ENCODE data around the gene ZFP57.
A peak's percentile ranks its signal among the peaks of the same experiment; 100 is the strongest.

The ZFP57 gene

GRCh38 chr6:29652198-29652584, 28.8 kb downstream of the ZFP57 start:
- DNase-seq = no peak

GRCh38 chr6:29651413-29652197, 29.3 kb downstream of the ZFP57 start:
- no peak for DNase-seq

DNA sequence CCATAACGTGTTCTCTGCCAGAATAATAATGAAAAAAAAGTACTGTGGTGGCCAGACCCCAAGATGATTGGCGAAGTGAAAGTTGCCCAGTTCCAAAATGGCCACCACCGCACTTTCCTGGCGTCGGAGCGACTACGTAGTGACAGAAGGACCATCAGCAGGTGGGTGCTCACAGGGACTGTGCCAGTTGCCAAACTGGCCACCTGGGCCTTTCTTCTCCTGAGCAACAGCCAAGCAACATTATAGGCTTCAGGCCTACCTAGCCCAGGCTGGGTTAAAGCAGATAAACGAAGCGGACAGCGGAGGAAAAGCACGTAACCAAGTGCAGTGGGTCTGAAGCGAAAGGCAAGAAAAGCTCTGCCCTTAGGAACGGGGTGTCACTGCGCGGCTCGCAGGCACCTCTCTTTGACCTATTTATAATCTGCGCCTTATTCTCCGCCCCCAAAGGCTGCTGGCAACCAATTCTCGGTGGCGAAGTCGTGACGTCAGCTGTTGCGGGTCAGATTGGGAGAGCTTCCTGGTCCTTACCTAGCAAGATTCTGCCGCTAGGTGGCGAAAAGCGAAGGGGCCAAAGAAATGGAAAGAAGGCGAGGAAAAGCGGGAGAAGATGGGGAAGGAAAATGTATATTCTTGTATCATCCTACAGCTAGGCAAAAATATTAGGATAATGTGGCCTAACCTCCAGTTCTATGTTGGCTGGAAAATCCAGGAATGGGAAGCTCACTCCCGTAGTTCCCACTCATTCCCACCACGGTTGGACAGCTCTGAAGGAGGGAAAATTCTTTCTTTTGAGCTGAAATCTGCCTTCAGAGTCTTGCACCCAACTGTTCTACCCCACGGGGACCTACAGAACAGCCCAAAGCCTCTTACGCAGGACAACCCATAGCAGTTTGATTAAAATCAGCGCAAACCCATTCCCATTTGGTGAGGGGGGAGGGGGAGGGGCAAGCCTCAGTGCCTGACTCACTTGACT, 31.0 kb downstream of the ZFP57 start:
- peak; percentile 97 for DNase-seq

DNA sequence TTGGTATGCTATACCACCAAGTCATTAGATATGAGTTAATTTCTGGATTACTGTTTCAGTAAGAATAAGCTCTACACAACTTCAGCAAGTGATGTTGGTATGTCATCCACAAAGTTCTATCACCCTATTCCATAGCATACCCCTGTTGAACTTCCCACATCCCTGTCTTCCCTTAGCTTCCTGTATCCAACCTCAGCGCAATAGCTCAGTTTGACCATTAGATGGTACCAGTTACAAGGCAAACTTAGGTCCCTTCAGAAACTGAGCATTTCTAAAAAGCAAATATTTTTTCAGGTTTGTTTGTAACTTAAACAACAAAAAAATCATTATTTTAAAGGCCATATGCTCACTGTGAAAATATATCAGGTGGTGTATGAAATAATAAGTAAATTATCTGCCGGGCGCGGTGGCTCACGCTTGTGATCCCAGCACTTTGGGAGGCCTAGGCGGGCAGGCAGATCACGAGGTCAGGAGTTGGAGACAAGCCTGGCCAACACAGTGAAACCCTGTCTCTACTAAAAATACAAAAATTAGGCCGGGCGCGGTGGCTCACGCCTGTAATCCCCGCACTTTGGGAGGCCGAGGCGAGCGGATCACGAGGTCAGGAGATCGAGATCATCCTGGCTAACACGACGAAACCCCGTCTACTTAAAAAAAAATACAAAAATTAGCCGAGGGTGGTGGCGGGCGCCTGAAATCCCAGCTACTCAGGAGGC, 32.9 kb downstream of the ZFP57 start:
- DNase-seq = no peak

GRCh38 chr6:29641430-29642148, 39.4 kb downstream of the ZFP57 start:
- DNase-seq = no peak

DNA sequence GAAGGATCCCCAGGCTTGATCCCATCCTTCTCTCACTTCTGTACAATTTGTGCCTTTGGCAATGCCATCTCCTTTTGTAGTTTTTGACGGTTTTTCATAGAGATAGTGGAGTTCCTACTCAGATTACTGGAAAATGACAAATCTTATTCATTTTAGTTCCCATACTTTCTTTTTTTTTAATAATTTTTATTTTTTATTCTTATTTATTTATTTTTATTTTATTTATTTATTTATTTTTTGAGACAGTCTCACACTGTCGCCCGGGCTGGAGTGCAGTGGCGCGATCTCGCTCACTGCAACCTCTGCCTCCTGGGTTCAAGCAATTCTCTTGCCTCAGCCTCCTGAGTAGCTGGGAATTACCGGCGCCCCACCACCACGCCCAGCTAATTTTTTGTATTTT, 43.7 kb downstream of the ZFP57 start:
- no peak for DNase-seq

DNA sequence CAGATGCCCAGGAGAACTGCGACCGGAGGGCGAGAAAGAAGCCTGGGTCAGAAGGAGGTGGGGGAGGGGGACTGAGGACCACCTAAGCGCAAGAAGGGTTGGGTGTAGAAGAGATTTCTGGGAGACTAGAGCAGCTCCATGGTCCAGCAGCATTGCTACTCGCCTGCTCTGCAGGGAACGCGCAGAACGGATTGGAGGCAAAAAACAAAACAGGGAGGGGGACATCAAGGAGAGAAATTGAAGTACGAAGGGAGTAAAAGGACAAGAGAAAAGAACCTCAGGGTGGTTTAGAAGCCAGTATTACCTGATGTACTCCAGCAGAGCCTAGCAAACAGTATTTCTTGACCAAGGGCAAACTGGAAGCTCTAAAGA, 47.4 kb downstream of the ZFP57 start:
- no peak for DNase-seq

DNA sequence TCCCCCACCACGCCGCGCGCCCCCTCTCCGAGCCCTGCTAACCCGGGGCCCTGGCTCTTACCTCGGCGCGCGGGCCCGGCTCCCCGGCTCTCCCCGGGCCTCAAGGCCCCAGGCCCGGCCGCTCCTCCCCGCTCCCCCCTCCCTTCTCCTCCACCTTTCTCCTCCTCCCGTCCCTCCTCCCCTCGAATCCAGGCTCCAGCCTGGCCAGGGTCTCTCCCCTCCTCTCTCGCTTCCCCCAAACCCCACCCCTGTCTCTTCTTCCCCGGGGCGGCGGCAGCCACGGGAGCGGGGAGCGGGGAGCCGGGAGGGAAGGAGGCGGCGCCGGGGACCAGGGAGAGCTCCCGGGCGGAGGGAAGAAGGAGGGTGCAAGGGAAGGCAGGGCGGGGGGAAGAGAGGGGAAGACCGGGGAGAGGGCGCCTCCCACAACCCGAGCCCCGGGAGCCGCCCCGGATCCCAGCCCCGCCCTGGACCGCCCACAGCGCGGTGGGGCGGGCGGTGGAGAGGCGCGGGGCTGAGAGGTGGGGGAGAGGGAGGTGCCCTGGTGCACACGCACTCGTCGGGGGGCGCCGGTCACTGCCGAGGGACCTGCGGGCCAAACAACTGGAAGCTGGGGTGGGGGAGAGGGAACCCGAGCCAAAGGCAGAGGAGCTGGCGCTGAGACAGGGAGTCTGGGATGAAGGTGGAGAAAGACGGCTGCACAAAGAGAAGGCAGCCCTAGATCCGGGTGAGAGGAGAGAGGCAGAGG, 48.0 kb downstream of the ZFP57 start, which contains the start of gene GABBR1:
Gene GABBR1 (minus strand): TSS at position 395 of the 745 bp plus-strand sequence. CDS start 798 bp downstream, outside the sequence.
- DNase-seq = peak; percentile 70

- peak; percentile 60 for DNase-seq
These were observed 48.9 kb downstream of the ZFP57 start for GRCh38 chr6:29631860-29632731.

- DNase-seq = no peak
These were observed 49.6 kb downstream of the ZFP57 start for GRCh38 chr6:29631209-29631810.

- DNase-seq = no peak
These were observed 50.6 kb downstream of the ZFP57 start for GRCh38 chr6:29630315-29630714.

DNA sequence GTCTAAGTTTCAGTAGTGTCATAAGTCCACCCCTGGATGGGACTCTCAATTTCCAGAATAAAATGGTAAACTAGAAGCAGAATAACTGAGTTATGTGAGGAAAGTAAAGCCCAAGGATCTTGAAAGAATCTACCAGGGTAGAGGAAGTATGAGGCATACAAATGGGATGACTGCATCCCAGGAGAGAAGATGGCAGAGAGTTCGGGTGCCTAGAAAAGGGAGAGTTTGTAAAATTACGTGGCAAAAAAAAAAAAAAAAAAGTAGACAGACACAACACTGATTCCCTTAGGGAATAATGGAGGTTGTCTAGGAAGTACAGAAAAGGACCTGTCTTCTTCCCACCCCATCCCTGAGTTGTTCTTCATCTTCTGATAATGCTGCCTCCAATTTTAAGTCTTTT, 51.4 kb downstream of the ZFP57 start:
- no peak for DNase-seq

- peak; percentile 66 for DNase-seq
These were observed 52.3 kb downstream of the ZFP57 start for GRCh38 chr6:29628419-29629281.

- peak; percentile 51 for DNase-seq
These were observed 53.1 kb downstream of the ZFP57 start for GRCh38 chr6:29627755-29628418.

GRCh38 chr6:29626948-29627754, 53.8 kb downstream of the ZFP57 start:
- DNase-seq = no peak

DNA sequence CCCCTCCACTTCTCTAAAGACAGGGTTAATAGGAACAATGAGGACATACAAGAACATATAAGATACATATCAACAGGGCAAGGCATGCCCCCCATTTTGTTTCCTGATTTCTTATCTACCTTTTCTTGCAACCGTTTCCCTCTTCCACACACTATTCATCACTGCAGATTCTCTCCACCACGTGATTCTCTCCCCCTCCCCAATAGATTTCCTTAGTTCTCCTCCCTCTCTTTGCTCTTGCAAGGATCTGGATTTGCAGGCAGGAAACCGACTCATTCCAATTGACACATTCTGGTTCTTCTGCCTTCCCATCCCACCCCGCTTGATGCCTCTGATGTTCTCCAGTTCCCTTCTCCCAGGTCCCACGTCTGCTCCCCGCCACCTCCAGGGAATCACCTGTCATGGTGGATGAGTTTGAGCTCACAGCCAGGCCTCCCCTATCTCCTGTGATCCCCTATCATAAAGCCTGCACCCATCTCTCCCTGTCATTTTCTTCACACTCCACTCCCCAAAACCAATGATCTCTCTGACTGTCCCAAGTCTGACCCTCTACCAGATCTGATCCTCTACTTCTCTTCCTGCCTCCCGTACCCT, 55.5 kb downstream of the ZFP57 start:
- no peak for DNase-seq

GRCh38 chr6:29624520-29624961, 56.4 kb downstream of the ZFP57 start:
- no peak for DNase-seq

All from activated naive CD4-positive, alpha-beta T cell treated with Interleukin-2 at 50 U/mL for 16 hours (primary cell).